SU-DHL-6 (cell line): Measurements from ENCODE around the gene INPP4A.

ENCODE experiments used
- H2AFZ ChIP-seq: fragments of 200-600 bp; sonication (generic); 2 replicates; pipeline ENCODE4 v1.6.1; 2014; ENCODE audit warnings: low read depth, mild to moderate bottlenecking, moderate library complexity, mixed read lengths, antibody characterized with exemption, low read length; ENCODE audit not compliant: severe bottlenecking
- H3F3A ChIP-seq: fragments of 200-600 bp; shearing (Covaris generic); 2 replicates; pipeline ENCODE4 v1.6.0; 2016; ENCODE audit warnings: antibody characterized with exemption, mild to moderate bottlenecking; ENCODE audit not compliant: insufficient read depth
- H3K27ac ChIP-seq: fragments of 200-600 bp; sonication (generic); 2 replicates; pipeline ENCODE4 v1.5.1; 2016; ENCODE audit warnings: low read depth, mild to moderate bottlenecking, low read length, moderate library complexity, mixed read lengths
- H3K27me3 ChIP-seq: fragments of 200-600 bp; sonication (generic), shearing (Covaris generic); 2 replicates; pipeline ENCODE4 v1.6.0; 2014; ENCODE audit warnings: mild to moderate bottlenecking, low read length
- H3K36me3 ChIP-seq: fragments of 200-600 bp; sonication (generic); 2 replicates; pipeline ENCODE4 v1.6.1; 2014; ENCODE audit warnings: mild to moderate bottlenecking, low read length, mixed read lengths
- H3K4me2 ChIP-seq: fragments of 300-600, 200-600 bp; shearing (Covaris generic), sonication (generic); 2 replicates; pipeline ENCODE4 v1.6.0; 2014; ENCODE audit warnings: low read length, low read depth, mild to moderate bottlenecking; ENCODE audit not compliant: poor library complexity, severe bottlenecking
- H3K4me3 ChIP-seq: fragments of 200-600 bp; sonication (generic); 2 replicates; pipeline ENCODE4 v1.5.1; 2014; ENCODE audit warnings: antibody characterized with exemption, low read length, mild to moderate bottlenecking, mixed read lengths; ENCODE audit not compliant: insufficient read depth, poor library complexity, severe bottlenecking
- H3K79me2 ChIP-seq: fragments of 200-600 bp; sonication (generic); 2 replicates; pipeline ENCODE4 v1.6.1; 2014; ENCODE audit warnings: mild to moderate bottlenecking, low read length, moderate library complexity; ENCODE audit not compliant: insufficient read depth
- H3K9ac ChIP-seq: fragments of 200-600 bp; sonication (generic); 2 replicates; pipeline ENCODE4 v1.7.0; 2014; ENCODE audit warnings: mild to moderate bottlenecking, low read length
- H3K9me2 ChIP-seq: fragments of 200-600 bp; sonication (generic); replicated peaks from 2 replicates; pipeline ENCODE4 v1.6.1; 2014; ENCODE audit warnings: low read length; ENCODE audit not compliant: insufficient read depth
- H3K9me3 ChIP-seq: fragments of 200-600 bp; sonication (generic); 2 replicates; pipeline ENCODE4 v1.6.1; 2014; ENCODE audit warnings: low read length, mixed read lengths; ENCODE audit not compliant: insufficient read depth
- H4K20me1 ChIP-seq: fragments of 200-600 bp; sonication (generic); 2 replicates; pipeline ENCODE4 v1.6.1; 2014; ENCODE audit warnings: low read depth, mild to moderate bottlenecking, antibody characterized with exemption, low read length, moderate library complexity, mixed read lengths
- EZH2phosphoT487 ChIP-seq: fragments of 200-600 bp; sonication (generic), shearing (Covaris generic); conservative IDR thresholded peaks from 2 replicates; pipeline ENCODE4 v1.6.1; 2018; ENCODE audit warnings: mild to moderate bottlenecking, antibody characterized with exemption, low read length, moderate library complexity, mixed read lengths
- TF ChIP-seq, protein P1 (sequence below): fragments of 200-600 bp; sonication (generic); IDR thresholded peaks from one replicate; pipeline ENCODE4 v1.5.1; 2017; ENCODE audit warnings: antibody characterized with exemption, mild to moderate bottlenecking, low read length, moderate library complexity; ENCODE audit not compliant: insufficient read depth, poor library complexity, severe bottlenecking

Gene INPP4A

DNA sequence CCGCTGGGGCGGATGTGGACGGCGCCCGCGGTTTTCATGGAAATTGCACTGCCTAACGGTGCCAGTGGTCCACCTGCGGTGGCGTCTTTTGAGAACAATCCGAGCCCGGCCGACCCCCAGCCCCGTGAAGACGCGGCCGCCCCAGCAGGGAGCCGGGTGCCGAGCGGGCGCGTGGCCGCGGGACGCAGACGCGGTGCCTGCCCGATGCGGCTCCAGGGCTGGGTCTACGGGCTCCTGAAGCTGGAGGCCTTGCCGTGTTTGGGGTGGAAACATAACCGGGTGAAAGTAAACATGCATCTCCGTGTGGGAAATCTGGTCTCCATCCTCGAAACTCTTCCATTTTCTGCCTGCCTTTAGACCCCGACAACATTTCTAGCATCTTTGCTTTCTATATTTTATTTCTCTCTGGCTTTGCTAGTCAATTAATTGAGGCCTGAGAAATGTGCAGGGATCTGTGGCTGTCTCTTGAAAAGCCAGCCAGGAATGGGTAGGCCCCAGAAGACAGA is 572 bp downstream of the INPP4A start:
- no peaks in the 10 kb centered on the region for H3K27me3 ChIP-seq
- peak overlapping the region; percentile 59 for H3K9ac ChIP-seq
- TF ChIP-seq, protein P1, sequence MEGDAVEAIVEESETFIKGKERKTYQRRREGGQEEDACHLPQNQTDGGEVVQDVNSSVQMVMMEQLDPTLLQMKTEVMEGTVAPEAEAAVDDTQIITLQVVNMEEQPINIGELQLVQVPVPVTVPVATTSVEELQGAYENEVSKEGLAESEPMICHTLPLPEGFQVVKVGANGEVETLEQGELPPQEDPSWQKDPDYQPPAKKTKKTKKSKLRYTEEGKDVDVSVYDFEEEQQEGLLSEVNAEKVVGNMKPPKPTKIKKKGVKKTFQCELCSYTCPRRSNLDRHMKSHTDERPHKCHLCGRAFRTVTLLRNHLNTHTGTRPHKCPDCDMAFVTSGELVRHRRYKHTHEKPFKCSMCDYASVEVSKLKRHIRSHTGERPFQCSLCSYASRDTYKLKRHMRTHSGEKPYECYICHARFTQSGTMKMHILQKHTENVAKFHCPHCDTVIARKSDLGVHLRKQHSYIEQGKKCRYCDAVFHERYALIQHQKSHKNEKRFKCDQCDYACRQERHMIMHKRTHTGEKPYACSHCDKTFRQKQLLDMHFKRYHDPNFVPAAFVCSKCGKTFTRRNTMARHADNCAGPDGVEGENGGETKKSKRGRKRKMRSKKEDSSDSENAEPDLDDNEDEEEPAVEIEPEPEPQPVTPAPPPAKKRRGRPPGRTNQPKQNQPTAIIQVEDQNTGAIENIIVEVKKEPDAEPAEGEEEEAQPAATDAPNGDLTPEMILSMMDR = no peak
- TF ChIP-seq EZH2phosphoT487 = no peak
- H3K79me2 ChIP-seq = no peaks in the 10 kb centered on the region
- no peak overlapping the region for H3K27ac ChIP-seq
- no peaks in the 10 kb centered on the region for H3K9me2 ChIP-seq
- H4K20me1 ChIP-seq = no peaks in the 10 kb centered on the region
- peak overlapping the region; percentile 76 for H3K4me2 ChIP-seq
- H3K4me3 ChIP-seq = peak overlapping the region; percentile 57
- no peaks in the 10 kb centered on the region for H3K9me3 ChIP-seq
- H3K36me3 ChIP-seq = no peaks in the 10 kb centered on the region
- 0 out of 2 replicates have a peak, but pooled peaks cover 4% of the 10 kb centered on the region for H3F3A ChIP-seq
- H2AFZ ChIP-seq = peak overlapping the region; percentile 25

DNA sequence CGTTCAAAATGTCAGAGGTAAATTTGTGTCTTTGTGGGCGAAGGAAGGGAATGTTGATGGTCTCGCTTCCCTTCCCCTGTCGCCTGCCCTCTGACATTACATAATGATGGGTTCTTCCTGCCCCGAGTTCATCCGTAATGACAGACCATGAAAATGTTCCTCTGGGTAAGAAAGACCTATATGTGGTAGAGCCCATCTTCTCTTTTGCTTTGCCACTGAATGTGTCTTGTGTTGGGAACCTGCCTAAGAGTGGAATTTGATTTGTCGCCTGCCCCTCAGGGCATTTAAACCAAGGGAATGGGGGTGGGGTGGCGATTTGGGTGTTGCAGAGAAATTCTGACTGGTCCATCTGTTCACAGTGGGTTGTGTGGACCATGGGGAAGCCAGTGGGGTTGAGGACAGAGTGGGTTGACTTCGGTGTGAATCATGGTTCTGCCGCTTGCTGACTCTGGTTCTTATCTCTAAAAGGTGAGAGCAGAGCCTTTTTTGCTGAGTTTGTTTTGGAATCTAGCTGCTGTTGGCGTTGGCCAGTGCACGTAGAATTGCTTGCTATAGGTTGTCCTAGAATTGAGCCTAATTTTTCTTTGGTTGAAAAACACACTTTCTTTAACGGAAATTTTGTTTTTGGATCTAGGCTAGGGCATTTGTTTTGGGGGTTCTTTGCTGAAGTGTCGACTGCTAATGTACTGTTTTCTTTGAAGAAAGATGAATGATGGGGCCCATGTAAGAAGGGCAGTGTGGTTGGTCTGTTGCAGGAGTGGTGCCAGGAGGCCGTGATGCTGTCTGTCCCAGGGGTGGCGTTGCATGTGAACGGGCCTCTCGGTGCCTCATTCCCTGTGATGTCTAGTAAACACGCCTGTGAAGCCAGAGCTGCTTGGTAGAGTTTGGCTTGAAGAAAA is 1.3 kb downstream of the INPP4A start:
- Histone ChIP-seq H3K9ac (peak overlapping the region; percentile 59), H3K9me2 (no peaks in the 10 kb centered on the region), H4K20me1 (no peaks in the 10 kb centered on the region), H3F3A (0 out of 2 replicates have a peak, but pooled peaks cover 4% of the 10 kb centered on the region), H3K4me3 (peak overlapping the region; percentile 57), H3K9me3 (no peaks in the 10 kb centered on the region), H3K27me3 (no peaks in the 10 kb centered on the region), H3K36me3 (no peaks in the 10 kb centered on the region), H3K79me2 (no peaks in the 10 kb centered on the region), H2AFZ (peak overlapping the region; percentile 25), H3K27ac (no peak overlapping the region), H3K4me2 (peak overlapping the region; percentile 76)
- TF ChIP-seq EZH2phosphoT487 = no peak
- TF ChIP-seq, protein P1 = no peak

DNA sequence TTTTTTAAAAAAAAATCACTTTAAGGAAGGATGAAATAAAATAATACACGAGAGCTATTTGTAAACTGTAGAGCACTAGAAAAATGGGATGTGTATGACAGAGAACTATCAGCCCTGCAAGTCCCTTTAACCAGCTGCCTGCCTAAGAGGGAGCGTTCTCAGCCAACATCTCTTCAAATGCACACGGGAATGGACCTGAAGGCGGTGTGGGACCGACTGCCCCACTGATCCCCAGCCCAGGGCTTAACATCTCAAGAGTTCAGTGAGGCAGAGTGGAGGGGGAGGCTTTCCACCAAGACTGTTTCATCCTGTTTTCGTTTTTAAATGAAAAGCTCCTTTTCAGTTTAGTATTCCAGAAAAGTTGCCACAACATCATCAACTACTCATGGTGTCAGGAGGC is 2.2 kb downstream of the INPP4A start:
- no peak overlapping the region for H2AFZ ChIP-seq
- H3K4me2 ChIP-seq = no peak overlapping the region
- H3K27me3 ChIP-seq = no peaks in the 10 kb centered on the region
- no peak overlapping the region for H3K4me3 ChIP-seq
- TF ChIP-seq, protein P1 = no peak
- no peak for TF ChIP-seq EZH2phosphoT487
- 0 out of 2 replicates have a peak, but pooled peaks cover 4% of the 10 kb centered on the region for H3F3A ChIP-seq
- H4K20me1 ChIP-seq = no peaks in the 10 kb centered on the region
- no peaks in the 10 kb centered on the region for H3K9me2 ChIP-seq
- no peaks in the 10 kb centered on the region for H3K79me2 ChIP-seq
- H3K9me3 ChIP-seq = no peaks in the 10 kb centered on the region
- no peak overlapping the region for H3K9ac ChIP-seq
- no peaks in the 10 kb centered on the region for H3K36me3 ChIP-seq
- no peak overlapping the region for H3K27ac ChIP-seq
